IPS-15b (cell line): Measurements from ENCODE around the gene ZNF503.

Source experiments
- H3K27me3 ChIP-seq: one replicate; pipeline ENCODE4 v1.6.1; 2013; ENCODE audit warnings: low read length; ENCODE audit not compliant: control insufficient read depth, insufficient read depth
- H3K36me3 ChIP-seq: one replicate; pipeline ENCODE4 v1.6.1; 2013; ENCODE audit warnings: low read length; ENCODE audit not compliant: control insufficient read depth, insufficient read depth
- H3K4me1 ChIP-seq: one replicate; pipeline ENCODE4 v1.6.1; 2013; ENCODE audit warnings: mild to moderate bottlenecking, low read length; ENCODE audit not compliant: control insufficient read depth, insufficient read depth
- H3K4me3 ChIP-seq: one replicate; pipeline ENCODE4 v1.5.1; 2013; ENCODE audit warnings: low read depth, low read length
- H3K9ac ChIP-seq: one replicate; pipeline ENCODE4 v1.6.1; 2013; ENCODE audit warnings: low read depth, mild to moderate bottlenecking, low read length
- H3K9me3 ChIP-seq: one replicate; pipeline ENCODE4 v1.6.1; 2013; ENCODE audit warnings: mild to moderate bottlenecking, low read length; ENCODE audit not compliant: control insufficient read depth, insufficient read depth

ZNF503 gene

DNA sequence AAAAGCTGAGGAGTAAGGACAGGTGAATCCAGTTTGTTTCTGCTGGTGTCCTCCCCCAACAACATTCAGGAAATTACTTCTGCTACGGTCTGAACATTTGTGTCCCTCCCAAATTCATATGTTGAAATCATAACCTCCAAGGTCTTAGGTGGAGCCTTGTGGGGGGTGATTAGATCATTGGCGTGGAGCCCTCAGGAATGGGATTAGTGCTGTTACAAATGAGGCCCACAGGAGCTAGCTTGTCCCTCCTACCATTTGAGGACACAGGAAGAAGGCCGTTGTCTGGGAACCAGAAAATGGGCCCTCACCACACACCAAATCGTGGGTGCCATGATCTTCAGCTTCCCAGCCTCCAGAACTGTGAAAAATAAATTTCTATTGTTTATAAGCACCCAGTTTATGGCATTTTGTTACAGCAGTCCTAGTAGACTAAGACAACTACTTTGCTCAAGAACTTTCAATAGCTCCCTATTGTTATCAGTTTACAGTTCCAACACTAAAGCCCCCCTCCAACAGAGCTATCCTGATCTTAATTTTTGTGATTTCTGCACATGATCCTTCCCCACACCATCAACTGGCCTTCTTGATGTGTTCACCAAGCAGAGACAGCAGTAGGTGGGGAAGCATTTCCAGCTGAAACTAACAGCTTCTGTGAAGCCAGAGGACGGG is 27.7 kb upstream of the ZNF503 start:
- Histone ChIP-seq H3K9me3 (no peaks in the 10 kb centered on the region), H3K4me1 (peaks cover 19% of the 10 kb centered on the region), H3K27me3 (peaks cover 86% of the 10 kb centered on the region), H3K36me3 (no peaks in the 10 kb centered on the region), H3K9ac (no peak overlapping the region), H3K4me3 (no peak overlapping the region)

DNA sequence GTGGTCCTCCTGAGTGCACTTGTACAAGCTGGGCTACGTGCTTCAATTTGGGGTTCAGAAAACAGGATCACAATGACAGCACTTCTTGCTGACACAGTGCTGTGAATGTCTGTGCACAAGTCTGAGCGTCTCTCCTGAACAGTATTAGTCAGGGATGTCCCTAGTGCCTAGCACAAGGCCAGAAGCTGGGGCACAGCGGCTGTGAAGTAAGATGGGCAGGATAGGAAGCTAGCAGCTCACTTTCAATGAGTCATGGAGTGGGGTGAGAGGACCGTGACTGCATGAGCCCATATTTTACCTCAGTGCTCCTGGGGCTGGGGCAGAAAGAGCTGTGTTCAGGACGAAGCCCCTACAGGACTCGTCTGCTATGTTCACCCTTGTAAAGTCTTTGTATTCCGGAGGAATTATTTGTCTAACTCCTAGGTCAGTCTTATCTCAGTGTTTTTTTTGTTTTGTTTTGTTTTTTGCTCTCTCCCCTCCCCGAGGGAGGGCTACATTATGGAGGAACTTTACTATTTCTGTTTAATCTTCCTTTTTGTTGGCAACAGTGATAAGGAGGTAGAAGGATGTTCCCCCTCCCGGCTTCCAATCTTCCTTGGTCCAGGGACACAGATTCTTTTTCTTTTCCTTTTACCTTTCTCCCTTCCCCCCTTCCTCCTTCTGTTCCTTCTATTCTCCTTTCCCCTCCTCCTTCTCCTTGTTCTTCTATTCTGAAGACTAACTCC is 27.0 kb upstream of the ZNF503 start:
- Histone ChIP-seq H3K36me3 (no peaks in the 10 kb centered on the region), H3K4me1 (peaks cover 19% of the 10 kb centered on the region), H3K9me3 (no peaks in the 10 kb centered on the region), H3K27me3 (peaks cover 86% of the 10 kb centered on the region), H3K9ac (no peak overlapping the region), H3K4me3 (no peak overlapping the region)

DNA sequence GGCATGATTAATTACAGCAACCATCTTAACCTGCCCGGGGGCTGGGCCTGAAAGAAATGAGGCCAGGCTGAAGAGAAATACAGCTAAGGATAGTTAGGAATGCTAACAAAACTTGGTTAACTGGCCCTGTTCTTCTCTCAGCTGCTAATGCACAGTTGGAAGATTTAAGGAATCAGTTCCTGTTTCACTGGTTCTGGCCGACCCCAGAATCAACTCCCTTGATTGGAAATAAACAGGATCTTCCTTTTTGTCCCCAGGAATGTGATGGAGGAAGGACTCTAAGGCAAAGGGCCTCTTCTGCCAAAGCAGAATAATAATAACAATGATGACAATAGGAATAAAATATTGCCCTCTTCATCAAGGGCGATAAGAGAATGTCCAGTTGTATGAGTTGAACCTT is 26.4 kb upstream of the ZNF503 start:
- H3K9ac ChIP-seq, result no peak overlapping the region
- H3K36me3 ChIP-seq, result no peaks in the 10 kb centered on the region
- no peaks in the 10 kb centered on the region for H3K9me3 ChIP-seq
- H3K4me1 ChIP-seq, result peaks cover 17% of the 10 kb centered on the region
- H3K4me3 ChIP-seq, result no peak overlapping the region
- peaks cover 86% of the 10 kb centered on the region for H3K27me3 ChIP-seq

DNA sequence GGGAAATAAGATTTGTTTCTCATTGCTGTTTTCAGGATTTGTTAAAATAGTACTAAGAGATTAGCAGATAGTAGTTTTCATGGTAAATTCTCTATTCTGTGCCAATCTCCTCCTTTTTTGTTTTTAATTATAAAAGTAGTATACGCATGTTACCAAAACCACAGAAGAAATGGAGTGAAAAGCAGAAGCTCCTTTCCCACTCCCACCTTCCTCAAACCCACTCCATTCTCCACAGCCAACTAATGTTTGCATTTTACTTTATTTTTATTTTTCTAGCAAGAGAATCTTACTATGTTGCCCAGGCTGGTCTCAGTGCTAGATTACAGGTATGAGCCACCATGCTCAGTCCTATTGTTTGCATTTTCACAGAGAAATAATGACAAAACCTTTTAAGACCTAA is 25.3 kb upstream of the ZNF503 start:
- Histone ChIP-seq H3K4me1 (peaks cover 12% of the 10 kb centered on the region), H3K4me3 (no peak overlapping the region), H3K9me3 (no peaks in the 10 kb centered on the region), H3K36me3 (no peaks in the 10 kb centered on the region), H3K9ac (no peak overlapping the region), H3K27me3 (peaks cover 79% of the 10 kb centered on the region)

DNA sequence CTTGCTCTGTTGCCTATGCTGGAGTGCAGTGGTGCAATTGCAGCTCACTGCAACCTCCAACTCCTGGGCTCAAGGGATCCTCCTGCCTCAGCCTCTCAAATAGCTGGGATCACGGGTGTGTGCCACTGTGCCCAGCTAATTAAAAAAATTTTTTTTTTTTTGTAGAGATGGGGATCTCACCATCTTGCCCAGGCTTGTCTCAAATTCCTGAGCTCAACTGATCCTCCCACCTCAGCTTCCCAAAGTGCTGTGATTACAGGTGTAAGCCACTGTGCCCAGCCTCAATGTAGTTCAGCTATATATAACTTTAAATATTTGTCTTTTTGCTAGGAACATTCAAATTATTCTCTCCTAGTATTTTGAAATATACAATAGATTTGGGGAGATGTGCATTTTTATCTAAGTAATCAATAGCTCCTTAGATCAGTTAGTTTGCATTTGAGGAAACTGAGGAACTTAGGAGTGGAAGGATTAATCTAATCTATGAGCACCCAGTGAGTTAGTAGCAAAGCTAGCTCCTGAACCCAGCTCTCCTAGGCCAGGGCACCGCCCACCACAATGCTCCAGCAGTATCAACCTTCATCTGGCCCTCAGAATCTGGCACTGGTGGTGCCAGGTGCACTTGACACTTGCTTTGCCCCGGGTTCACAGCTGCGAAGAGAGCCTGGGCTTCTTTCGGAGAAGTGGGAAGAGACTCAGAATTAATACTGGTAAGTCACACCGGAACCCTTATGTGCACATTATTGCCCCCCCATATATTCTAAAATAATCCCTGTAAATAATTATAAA is 23.9 kb upstream of the ZNF503 start:
- Histone ChIP-seq H3K4me3 (no peak overlapping the region), H3K9ac (no peak overlapping the region), H3K4me1 (peaks cover 8% of the 10 kb centered on the region), H3K9me3 (no peaks in the 10 kb centered on the region), H3K36me3 (no peaks in the 10 kb centered on the region), H3K27me3 (peaks cover 81% of the 10 kb centered on the region)

DNA sequence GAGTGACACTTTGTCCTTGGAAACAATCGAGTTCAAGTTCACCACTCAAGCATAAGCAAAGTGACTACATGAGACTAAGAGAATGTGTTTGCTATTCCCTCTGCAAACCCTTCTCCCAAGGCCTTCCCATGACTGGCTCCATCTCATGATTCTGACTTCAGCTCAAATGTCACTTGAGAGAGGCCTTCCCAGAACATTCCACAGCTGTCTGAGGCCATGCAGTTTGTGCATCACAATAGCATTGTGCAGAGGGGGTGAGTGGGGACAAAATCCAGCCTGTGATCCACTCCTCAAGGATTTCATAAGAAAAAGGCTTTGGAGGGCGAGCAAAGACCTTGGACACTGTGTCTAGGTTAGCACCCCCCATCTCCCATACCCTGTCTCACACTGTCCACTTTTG is 23.0 kb upstream of the ZNF503 start:
- Histone ChIP-seq H3K4me1 (no peaks in the 10 kb centered on the region), H3K4me3 (no peak overlapping the region), H3K36me3 (no peaks in the 10 kb centered on the region), H3K9ac (no peak overlapping the region), H3K9me3 (no peaks in the 10 kb centered on the region), H3K27me3 (peaks cover 81% of the 10 kb centered on the region)

DNA sequence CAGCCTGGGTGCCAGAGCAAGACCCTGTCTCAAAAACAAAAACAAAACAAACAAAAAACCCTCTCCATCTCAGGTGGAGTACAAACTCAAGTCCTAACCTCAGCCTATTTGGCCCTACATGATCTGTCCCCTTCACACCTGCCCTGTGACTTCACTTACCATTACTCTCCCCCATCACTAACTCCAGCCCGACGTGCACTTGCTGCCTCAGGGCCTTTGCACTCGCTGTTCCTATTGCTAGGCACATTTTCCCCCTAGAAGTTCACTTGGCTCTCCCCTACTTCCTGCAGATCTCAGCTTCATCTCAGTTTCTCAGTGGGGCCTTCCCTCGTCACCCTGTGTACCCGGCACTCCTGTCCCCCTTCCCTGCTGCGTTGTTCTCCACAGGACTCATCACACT is 21.3 kb upstream of the ZNF503 start:
- no peaks in the 10 kb centered on the region for H3K4me1 ChIP-seq
- no peak overlapping the region for H3K9ac ChIP-seq
- no peaks in the 10 kb centered on the region for H3K36me3 ChIP-seq
- H3K9me3 ChIP-seq, result no peaks in the 10 kb centered on the region
- H3K27me3 ChIP-seq, result peaks cover 81% of the 10 kb centered on the region
- H3K4me3 ChIP-seq, result no peak overlapping the region

DNA sequence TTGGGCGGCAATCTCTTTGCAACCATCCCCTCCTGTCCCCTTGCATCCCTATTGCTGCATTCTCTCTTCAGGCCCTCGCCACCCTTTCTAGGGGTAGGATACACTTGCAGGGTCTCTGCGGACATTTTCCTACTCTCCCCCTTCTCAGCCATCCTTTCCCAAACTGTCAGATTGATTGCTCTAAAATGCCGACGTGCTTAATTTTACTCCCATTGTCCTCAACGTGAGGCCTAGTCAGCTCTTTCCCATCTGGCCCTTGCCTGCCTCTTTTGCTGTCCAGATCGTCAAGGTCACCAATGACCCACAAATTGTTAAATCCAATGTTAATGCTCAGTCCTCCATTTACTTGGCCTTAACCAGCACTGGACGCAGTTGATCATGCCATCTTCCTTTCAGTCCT is 17.1 kb upstream of the ZNF503 start:
- Histone ChIP-seq H3K9me3 (no peaks in the 10 kb centered on the region), H3K4me3 (no peak overlapping the region), H3K4me1 (peaks cover 5% of the 10 kb centered on the region), H3K27me3 (peaks cover 88% of the 10 kb centered on the region), H3K36me3 (no peaks in the 10 kb centered on the region), H3K9ac (no peak overlapping the region)

DNA sequence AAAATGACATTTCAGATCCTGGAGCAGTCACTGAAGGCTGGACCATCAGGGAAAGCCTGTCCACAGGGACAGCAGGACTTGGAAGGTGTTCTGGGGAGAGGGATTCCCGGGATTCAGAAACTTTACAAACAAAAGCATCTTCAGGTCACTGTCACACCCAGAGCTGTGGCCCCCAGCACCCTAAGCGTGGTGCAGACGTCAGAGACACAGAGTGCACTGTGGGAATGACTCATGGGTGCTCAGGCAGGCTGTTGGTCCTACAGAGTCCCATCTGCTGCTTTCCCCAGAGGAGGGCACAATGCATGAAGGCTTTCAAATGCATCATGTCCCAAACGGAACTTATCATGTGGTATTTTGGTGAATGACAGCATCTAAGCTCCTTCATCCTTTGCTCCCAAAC is 16.7 kb upstream of the ZNF503 start:
- Histone ChIP-seq H3K9ac (no peak overlapping the region), H3K27me3 (peaks cover 88% of the 10 kb centered on the region), H3K9me3 (no peaks in the 10 kb centered on the region), H3K36me3 (no peaks in the 10 kb centered on the region), H3K4me3 (no peak overlapping the region), H3K4me1 (peaks cover 5% of the 10 kb centered on the region)

DNA sequence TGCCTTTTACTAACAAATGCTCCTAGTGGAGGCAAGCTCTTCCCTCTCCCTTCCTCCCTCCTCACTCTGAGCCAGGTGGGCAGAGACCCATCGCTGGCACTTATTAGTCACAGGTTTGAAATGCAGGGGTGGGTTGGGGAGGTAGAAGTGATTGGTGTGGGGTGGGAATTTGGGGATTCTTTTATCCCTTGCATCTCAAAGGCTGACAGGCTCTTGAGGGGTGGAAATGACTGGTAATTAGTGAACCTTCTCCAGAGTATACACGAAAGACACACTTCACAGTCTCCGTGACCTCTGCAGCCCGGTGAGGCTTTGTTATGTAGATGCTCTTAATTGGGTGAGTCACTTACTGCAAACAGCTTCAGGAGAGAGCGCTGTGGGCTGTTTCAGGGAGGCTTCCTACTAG is 16.0 kb upstream of the ZNF503 start:
- peaks cover 5% of the 10 kb centered on the region for H3K4me1 ChIP-seq
- no peak overlapping the region for H3K4me3 ChIP-seq
- H3K9me3 ChIP-seq, result no peaks in the 10 kb centered on the region
- no peak overlapping the region for H3K9ac ChIP-seq
- H3K36me3 ChIP-seq, result no peaks in the 10 kb centered on the region
- peaks cover 89% of the 10 kb centered on the region for H3K27me3 ChIP-seq

DNA sequence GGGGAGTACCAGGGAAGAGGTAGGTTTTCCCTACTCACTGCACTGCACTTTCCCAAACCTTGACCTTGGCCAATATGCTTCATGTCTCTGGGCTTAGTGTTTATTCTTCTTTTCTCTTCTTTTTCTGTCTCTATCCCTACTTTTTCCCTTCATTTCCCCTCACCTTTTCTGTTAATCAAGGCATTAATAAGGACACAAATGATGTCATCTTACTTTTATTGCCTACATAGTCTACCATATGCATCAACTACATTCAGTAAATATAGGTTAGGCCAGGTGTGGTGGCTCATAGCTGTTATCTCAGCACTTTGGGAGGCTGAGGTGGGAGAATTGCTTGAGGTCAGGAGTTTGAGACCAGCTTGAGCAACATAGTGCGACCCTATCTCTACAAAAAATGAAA is 13.0 kb upstream of the ZNF503 start:
- Histone ChIP-seq H3K9me3 (no peaks in the 10 kb centered on the region), H3K4me1 (peaks cover 11% of the 10 kb centered on the region), H3K27me3 (peaks cover 95% of the 10 kb centered on the region), H3K36me3 (no peaks in the 10 kb centered on the region), H3K4me3 (no peak overlapping the region), H3K9ac (no peak overlapping the region)
